Endothelial cell of umbilical vein (primary cell): ENCODE measurements around the gene INSC. TPM values are rescaled to one million over a fixed set of nuclear protein-coding genes. Genes with fewer than 3 reads are reported as not detected.

Experiments
- BruUV-seq: library from RNA; stranded (reverse); fragments of 400-500 nt; replicated peaks from 2 replicates; lab custom pipeline; 2021; lab: Mats Ljungman, UMichigan
- CTCF ChIA-PET: fragments of 300-600, 350-600 bp; sonication (Branson Sonifier 250); formaldehyde crosslinking; loops from one replicate; lab custom pipeline; 2021; ENCODE audit warnings: antibody characterized with exemption, inconsistent platforms; lab: Charles Lee
- POLR2A ChIA-PET: fragments of 300-600, 350-600 bp; sonication (Branson Sonifier 250); formaldehyde crosslinking; loops from one replicate; lab custom pipeline; 2021; ENCODE audit warnings: antibody characterized with exemption, inconsistent platforms; lab: Charles Lee
- DNase-seq: peaks from one replicate; pipeline ENCODE4 v3.0.0-alpha.2; 2011; ENCODE audit warnings: low read depth, low spot score
- FAIRE-seq: peaks from 2 replicates; lab custom pipeline; 2011; peaks lifted over from hg19 to GRCh38; lab: Jason Lieb, UNC
- H2AFZ ChIP-seq: 2 replicates; pipeline ENCODE4 v1.6.0; 2012; ENCODE audit warnings: low read depth, low read length, control low read depth, inconsistent platforms
- H3K27ac ChIP-seq: 2 replicates; pipeline ENCODE4 v1.5.1; 2011; ENCODE audit warnings: low read depth, mild to moderate bottlenecking, control low read depth, low read length, moderate library complexity; ENCODE audit not compliant: insufficient read depth
- H3K27me3 ChIP-seq, 2 experiments: 2 replicates each; pipeline versions ENCODE4 v1.6.0 to v1.6.1; 2011; ENCODE audit warnings: low read length in 2 of 2, mixed read lengths in 1 of 2; ENCODE audit not compliant: control insufficient read depth in 2 of 2, insufficient read depth in 2 of 2
- H3K36me3 ChIP-seq, 2 experiments: 2 replicates in 1 of 2; 3 replicates in 1 of 2; pipeline ENCODE4 v1.5.1; 2011; ENCODE audit warnings: low read length in 2 of 2, mild to moderate bottlenecking in 1 of 2, moderate library complexity in 1 of 2; ENCODE audit not compliant: control insufficient read depth in 2 of 2, insufficient read depth in 2 of 2; ENCODE audit errors: extremely low read depth in 1 of 2
- H3K4me1 ChIP-seq: 3 replicates; pipeline ENCODE4 v1.5.1; 2011; ENCODE audit warnings: mild to moderate bottlenecking, low read length; ENCODE audit not compliant: control insufficient read depth, insufficient read depth; ENCODE audit errors: extremely low read depth
- H3K4me2 ChIP-seq: 2 replicates; pipeline ENCODE4 v1.6.1; 2011; ENCODE audit warnings: low read length, control low read depth, mixed read lengths; ENCODE audit not compliant: insufficient read depth
- H3K4me3 ChIP-seq, 3 experiments: fragments of 200-600 bp in 1 of 3; sonication (generic), shearing (Covaris generic) in 1 of 3; replicated peaks in 1 of 3; 2 replicates each; pipeline ENCODE4 v1.5.1; 2011 to 2016; ENCODE audit warnings: control low read depth in 3 of 3, low read length in 3 of 3, mild to moderate bottlenecking in 2 of 3, inconsistent platforms in 1 of 3, low read depth in 1 of 3, moderate library complexity in 1 of 3; ENCODE audit not compliant: insufficient read depth in 1 of 3
- H3K79me2 ChIP-seq: 2 replicates; pipeline ENCODE4 v1.6.0; 2012; ENCODE audit warnings: low read length, inconsistent platforms; ENCODE audit not compliant: control insufficient read depth, insufficient read depth
- H3K9ac ChIP-seq: replicated peaks from 2 replicates; pipeline ENCODE3; 2011; ENCODE audit warnings: low read length, control low read depth; ENCODE audit not compliant: insufficient read depth; ENCODE audit errors: extremely low read depth
- H3K9me1 ChIP-seq: replicated peaks from 3 replicates; pipeline ENCODE4 v1.6.0; 2011; ENCODE audit warnings: mild to moderate bottlenecking, low read length; ENCODE audit not compliant: control insufficient read depth, insufficient read depth; ENCODE audit errors: extremely low read depth
- H3K9me3 ChIP-seq: replicated peaks from 2 replicates; pipeline ENCODE4 v1.5.1; 2012; ENCODE audit warnings: low read length, inconsistent platforms; ENCODE audit not compliant: control insufficient read depth, insufficient read depth
- H4K20me1 ChIP-seq: replicated peaks from 2 replicates; pipeline ENCODE3; 2011; ENCODE audit warnings: mild to moderate bottlenecking, low read length; ENCODE audit not compliant: control insufficient read depth, insufficient read depth; ENCODE audit errors: extremely low read depth
- EZH2 ChIP-seq: IDR thresholded peaks from 2 replicates; pipeline ENCODE4 v1.6.1; 2012; ENCODE audit warnings: borderline replicate concordance, low read depth, mild to moderate bottlenecking, moderate library complexity, low read length, inconsistent platforms; ENCODE audit not compliant: severe bottlenecking
- FOS ChIP-seq: IDR thresholded peaks from 2 replicates; pipeline ENCODE4 v1.6.1; 2011; ENCODE audit warnings: mild to moderate bottlenecking, low read length, moderate library complexity, borderline replicate concordance; ENCODE audit not compliant: insufficient read depth
- GATA2 ChIP-seq: IDR thresholded peaks from 2 replicates; pipeline ENCODE4 v1.7.0; 2011; ENCODE audit warnings: low read depth, mild to moderate bottlenecking, moderate library complexity, mixed read lengths, low read length; ENCODE audit not compliant: insufficient read length, insufficient read depth
- JUN ChIP-seq: IDR thresholded peaks from 2 replicates; pipeline ENCODE4 v1.6.1; 2011; ENCODE audit warnings: borderline replicate concordance, low read depth; ENCODE audit not compliant: insufficient read length, insufficient read depth
- MYC ChIP-seq: IDR thresholded peaks from one replicate; pipeline ENCODE4 v1.6.1; 2011; ENCODE audit warnings: mild to moderate bottlenecking, low read depth, low read length
- POLR2A ChIP-seq: IDR thresholded peaks from 2 replicates; pipeline ENCODE4 v1.6.1; 2012; ENCODE audit warnings: low read depth, mild to moderate bottlenecking, control low read depth, low read length
- POLR2AphosphoS5 ChIP-seq: IDR thresholded peaks from 2 replicates; pipeline ENCODE4 v1.6.1; 2012; ENCODE audit warnings: low read depth, mild to moderate bottlenecking, control low read depth, low read length, moderate library complexity; ENCODE audit not compliant: insufficient read depth
- dilution Hi-C: fragments of 300-500 bp; cut with MboI; formaldehyde crosslinking; loops from one replicate; pipeline ENCODE4 v1.15.0; 2019; ENCODE audit warnings: low sequenced_read_pairs; ENCODE audit not compliant: extremely low pct_ligation_motif_present
- intact Hi-C: fragments of 100-400 bp; cut with micrococcal nuclease; formaldehyde crosslinking; loops from one replicate; pipeline ENCODE4 v1.10.0; 2022
- polyA plus RNA-seq, 4 experiments: library from polyadenylated mRNA; depleted of rRNA in 3 of 4; stranded (reverse) in 3 of 4; unstranded in 1 of 4; fragments of >200 nt; gene quantifications; 2 replicates each; pipeline versions ENCODE4 v1.2.1 to v1.2.3, GENCODE V29; 2011 to 2012; ENCODE audit warnings: missing spikeins in 1 of 4
- total RNA-seq: library from RNA; stranded (reverse); gene quantifications from 2 replicates; pipeline ENCODE4 v1.2.3, GENCODE V29; 2021
- TF ChIP-seq, protein P1 (sequence below), 2 donors: IDR thresholded peaks; 1 replicate in 1 of 2; 2 replicates in 1 of 2; pipeline ENCODE4 v1.5.1; 2011; ENCODE audit warnings: low read length in 2 of 2, mild to moderate bottlenecking in 2 of 2, moderate library complexity in 2 of 2, control low read depth in 1 of 2, inconsistent platforms in 1 of 2, low read depth in 1 of 2; ENCODE audit not compliant: insufficient read depth in 1 of 2; ENCODE audit errors: extremely low read depth in 1 of 2
- TF ChIP-seq, protein P2 (sequence below): IDR thresholded peaks from 2 replicates; pipeline ENCODE4 v1.6.1; 2011; ENCODE audit not compliant: insufficient read depth, insufficient read length

INSC gene
- total and polyA plus RNA-seq, 2 donors (not counting 3 experiments of a cell fraction or from before 2014, with no cell fraction given): not detected

DNA sequence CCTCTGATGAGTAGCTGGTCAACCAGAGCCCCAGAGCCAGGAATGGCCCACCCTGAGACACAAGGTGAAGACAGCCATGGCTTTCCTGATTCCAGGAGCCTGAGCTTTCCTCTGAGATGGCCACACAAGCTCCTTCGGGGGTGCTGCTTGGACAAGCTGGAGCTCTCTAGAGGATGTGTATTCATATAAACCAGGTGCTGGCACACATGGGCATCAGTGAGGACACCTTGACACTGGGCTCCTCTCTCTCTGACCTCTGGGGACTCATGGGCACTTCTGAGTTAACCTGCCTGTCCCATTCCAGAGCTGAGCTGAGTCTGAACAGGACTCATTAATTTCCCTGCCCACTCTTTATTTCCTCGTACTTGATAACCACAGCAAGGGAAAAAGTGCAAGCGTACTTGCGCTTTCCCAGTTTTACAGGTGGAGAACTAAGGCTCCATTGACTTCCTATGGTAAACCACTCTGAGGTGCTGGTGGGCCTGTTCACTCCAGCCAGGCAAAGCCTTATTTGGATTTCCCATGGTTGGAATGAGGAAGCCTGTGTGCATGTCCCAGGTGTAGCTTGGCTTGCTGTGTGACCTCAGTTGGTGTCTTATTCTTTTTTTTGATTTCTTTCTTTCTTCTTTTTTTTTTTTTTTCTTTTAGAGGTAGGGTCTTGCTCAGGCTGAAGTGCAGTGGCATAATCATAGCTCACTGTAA, 25.4 kb downstream of the INSC start:
- Histone ChIP-seq H3K27me3 (no peaks in the 10 kb centered on the region), H3K79me2 (no peaks in the 10 kb centered on the region), H3K9ac (no peak overlapping the region), H3K27ac (no peak overlapping the region), H2AFZ (no peak overlapping the region), H3K36me3 (no peaks in the 10 kb centered on the region), H3K4me2 (no peak overlapping the region), H3K9me1 (no peaks in the 10 kb centered on the region), H3K4me3 (no peak overlapping the region), H3K4me1 (no peaks in the 10 kb centered on the region), H4K20me1 (no peaks in the 10 kb centered on the region), H3K9me3 (no peaks in the 10 kb centered on the region)
- POLR2A ChIA-PET: interaction anchor here (1.0 kb wide), 1 partner anchor 241 kb away, joined by 3 read pairs; no protein-coding TSS in a partner anchor
- FAIRE-seq: no peak
- CTCF ChIA-PET: interaction anchor here (0.9 to 2.0 kb wide), 2 partner anchors 22 to 40 kb away, joined by 3 to 8 read pairs; no protein-coding TSS in a partner anchor
- dilution Hi-C loops: no loop called here
- TF ChIP-seq, protein P1, sequence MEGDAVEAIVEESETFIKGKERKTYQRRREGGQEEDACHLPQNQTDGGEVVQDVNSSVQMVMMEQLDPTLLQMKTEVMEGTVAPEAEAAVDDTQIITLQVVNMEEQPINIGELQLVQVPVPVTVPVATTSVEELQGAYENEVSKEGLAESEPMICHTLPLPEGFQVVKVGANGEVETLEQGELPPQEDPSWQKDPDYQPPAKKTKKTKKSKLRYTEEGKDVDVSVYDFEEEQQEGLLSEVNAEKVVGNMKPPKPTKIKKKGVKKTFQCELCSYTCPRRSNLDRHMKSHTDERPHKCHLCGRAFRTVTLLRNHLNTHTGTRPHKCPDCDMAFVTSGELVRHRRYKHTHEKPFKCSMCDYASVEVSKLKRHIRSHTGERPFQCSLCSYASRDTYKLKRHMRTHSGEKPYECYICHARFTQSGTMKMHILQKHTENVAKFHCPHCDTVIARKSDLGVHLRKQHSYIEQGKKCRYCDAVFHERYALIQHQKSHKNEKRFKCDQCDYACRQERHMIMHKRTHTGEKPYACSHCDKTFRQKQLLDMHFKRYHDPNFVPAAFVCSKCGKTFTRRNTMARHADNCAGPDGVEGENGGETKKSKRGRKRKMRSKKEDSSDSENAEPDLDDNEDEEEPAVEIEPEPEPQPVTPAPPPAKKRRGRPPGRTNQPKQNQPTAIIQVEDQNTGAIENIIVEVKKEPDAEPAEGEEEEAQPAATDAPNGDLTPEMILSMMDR (IDR thresholded peaks at IDR 0.05; ENCODE audit: extremely low read depth in 1 of 2, insufficient read depth in 1 of 2, low read depth in 1 of 2, low read length in 2 of 2): no peak
- TF ChIP-seq GATA2: no peak
- no peak for TF ChIP-seq MYC
- TF ChIP-seq POLR2AphosphoS5: no peak
- no peak for TF ChIP-seq POLR2A
- no peak for TF ChIP-seq EZH2
- TF ChIP-seq, protein P2, sequence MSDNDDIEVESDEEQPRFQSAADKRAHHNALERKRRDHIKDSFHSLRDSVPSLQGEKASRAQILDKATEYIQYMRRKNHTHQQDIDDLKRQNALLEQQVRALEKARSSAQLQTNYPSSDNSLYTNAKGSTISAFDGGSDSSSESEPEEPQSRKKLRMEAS: no peak
- TF ChIP-seq FOS: no peak
- no peak for TF ChIP-seq JUN
- no peak for DNase-seq
- BruUV-seq: no TSS peak
- intact Hi-C loops: no loop called here
